ENCODE data around the gene COLQ. TPM values are rescaled to one million over a fixed set of nuclear protein-coding genes. Genes with fewer than 3 reads are reported as not detected.

COLQ gene
- total RNA-seq, 1 donor from 2014 or later: 0.40 TPM

GRCh38 chr3:15520804-15521572 is 518 bp downstream of the COLQ start:
- peak in 1 of 2 donors; percentile 8 for DNase-seq (ENCODE audit: low read depth in 2 of 2)

DNA sequence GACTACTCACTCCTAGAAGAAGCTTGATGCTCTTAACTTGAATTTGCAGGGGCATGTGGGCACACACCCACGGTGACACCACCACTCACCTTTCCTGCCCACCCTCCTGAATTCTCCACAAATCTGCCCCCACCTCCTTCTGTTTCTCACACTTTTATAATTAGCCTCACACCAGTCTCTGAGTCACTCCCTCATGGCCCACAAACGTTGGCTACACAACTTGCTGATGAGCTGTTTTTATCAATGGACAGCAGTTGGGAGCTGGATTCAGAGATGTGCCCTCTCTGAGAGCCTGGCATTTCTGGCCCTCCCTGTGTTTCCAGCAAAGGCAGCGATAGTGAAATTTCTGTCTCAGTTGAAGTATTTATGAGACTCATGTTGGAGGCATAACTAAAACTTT is 1.3 kb downstream of the COLQ start:
- peak in 1 of 2 donors; percentile 11 for DNase-seq (ENCODE audit: low read depth in 2 of 2)

DNA sequence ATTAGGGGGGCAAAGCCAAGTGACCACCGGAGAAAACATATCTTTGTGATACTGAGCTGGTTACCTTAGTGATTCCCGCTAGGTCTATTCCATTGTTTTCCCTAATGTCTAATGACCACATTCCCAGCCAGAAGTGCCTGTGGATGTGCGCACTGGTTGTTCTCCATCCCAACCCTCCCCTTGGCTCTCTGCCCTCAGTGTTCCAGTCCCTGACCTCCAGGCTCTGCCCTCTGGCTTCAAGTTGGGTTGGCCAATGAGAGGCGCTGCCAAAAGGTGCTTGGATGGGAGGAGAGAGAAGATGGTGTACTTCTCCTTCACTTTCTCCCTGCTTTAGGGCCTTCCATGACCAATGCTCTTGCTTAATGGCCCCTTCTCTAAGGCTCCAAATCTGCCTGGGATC is 2.4 kb downstream of the COLQ start:
- DNase-seq (ENCODE audit: low read depth in 2 of 2): no peak

- no peak for DNase-seq (ENCODE audit: low read depth in 2 of 2)
Measured at GRCh38 chr3:15514663-15515340, 6.7 kb downstream of the COLQ start.

DNA sequence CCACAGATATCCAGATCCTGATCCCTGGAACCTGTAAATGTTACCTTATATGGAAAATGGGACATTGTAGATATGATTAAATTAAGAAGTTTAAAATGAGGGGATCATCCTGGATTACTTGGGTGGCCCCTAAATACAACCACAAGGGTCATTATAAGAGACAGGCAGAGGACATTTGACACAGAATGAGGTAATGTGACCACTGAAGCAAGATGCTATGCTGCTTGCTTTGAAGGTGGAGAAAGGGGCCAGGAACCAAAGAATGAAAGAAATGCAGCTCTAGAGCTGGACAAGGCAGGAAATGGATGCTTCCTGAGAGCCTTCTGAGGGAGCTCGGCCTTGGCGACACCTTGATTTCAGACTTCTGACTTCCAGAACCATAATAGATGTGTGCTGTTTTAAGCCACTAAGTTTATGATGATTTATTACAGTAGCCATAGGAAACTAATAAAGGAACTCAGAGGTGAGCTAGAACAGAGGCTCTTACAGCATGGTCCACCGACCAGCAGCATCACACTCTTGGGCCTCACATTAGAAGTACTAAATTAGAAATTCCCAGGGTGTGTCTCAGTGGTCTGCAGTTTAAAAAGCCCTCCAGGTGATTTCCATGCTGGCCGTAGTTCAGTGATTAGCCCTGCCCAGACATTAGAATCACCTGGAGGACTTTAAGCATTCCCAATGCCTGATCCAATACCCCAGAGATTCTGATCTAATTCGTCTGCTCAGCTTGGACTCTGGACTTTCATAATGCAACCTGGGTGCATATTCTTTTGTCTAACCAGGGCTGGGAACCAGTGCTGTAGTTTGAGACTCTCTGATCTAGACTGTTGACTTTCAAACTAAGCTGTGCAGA is 7.5 kb downstream of the COLQ start:
- DNase-seq (ENCODE audit: low read depth in 2 of 2): peak in 1 of 2 donors; percentile 19

- no peak for DNase-seq (ENCODE audit: low read depth in 2 of 2)
Measured at GRCh38 chr3:15513116-15513515, 8.4 kb downstream of the COLQ start.

DNA sequence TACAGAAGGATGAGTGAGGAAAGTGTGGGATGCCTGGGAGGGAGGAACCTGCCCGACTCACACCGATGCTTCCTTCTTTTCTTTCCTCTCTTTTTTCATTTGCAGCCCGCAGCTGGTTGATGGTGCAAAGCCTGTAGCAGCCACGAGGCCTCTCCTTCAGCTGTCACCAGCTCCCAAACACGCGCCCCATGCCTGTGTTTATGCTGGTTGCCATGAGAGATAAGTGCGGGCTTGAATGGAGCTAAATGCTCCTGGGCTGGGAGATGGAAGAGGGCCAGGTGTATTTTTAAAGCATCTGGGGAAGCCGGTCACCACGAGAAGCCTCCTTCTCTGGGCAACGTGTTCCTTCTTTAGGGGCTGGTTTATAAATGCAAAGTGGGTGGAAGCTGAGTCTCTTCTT is 9.3 kb downstream of the COLQ start:
- peak in 1 of 2 donors; percentile 23 for DNase-seq (ENCODE audit: low read depth in 2 of 2)

GRCh38 chr3:15511156-15511555 is 10.3 kb downstream of the COLQ start:
- DNase-seq (ENCODE audit: low read depth in 2 of 2): no peak

- DNase-seq (ENCODE audit: low read depth in 2 of 2): no peak
Measured at GRCh38 chr3:15510493-15510892, 11.0 kb downstream of the COLQ start.

- no peak for DNase-seq (ENCODE audit: low read depth in 2 of 2)
Measured at GRCh38 chr3:15506571-15506970, 14.9 kb downstream of the COLQ start.

DNA sequence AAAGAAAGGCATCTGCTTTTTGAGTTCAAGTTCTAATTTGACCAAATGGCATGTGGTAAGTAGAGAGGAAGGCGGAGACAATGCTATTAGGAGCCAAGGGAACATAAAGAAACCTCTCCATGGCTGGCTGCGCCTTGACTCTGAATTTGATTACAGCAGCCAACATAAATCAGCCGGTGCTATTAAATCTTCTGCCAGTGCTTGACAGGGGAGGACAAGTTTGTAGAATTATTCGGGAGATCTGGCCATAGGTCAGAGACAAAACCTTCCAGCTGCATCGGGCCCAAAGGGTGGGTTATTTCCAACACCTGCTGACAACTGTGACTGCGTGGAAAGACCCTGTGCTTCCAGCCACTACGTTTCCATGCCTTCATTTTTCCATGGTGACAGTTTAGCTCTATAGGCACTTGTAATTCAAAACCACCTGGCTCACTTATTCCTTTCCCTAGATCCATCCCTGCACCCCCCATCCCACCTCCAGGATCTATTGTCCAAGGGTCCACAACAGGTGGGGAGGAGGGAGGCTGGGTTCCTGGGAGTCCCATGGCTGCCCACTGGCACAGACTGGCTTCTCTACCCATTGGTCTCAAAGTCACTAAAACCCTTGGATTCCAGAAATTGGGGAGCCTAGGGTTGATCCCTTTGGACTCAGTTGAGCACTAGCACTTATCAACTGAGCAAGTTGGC is 15.9 kb downstream of the COLQ start:
- no peak for DNase-seq (ENCODE audit: low read depth in 2 of 2)

DNA sequence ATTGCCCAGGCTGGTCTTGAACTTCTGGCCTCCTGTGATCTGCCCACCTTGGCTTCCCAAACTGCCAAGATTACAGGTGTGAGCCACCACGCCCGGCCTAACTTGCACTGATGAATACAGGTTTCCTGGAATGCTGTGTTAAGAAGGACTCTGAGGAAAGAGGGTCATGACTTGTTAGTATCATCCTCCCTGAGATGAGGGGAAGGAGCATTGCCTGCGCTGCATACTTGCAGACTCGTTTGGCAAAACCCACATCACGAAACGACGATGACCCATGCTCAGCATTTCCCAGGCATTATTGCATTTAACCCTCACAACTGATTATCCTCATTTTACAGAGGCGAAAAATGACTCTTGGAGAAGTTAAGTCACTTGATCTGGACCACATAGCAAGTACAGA is 18.9 kb downstream of the COLQ start:
- DNase-seq (ENCODE audit: low read depth in 2 of 2): no peak

DNA sequence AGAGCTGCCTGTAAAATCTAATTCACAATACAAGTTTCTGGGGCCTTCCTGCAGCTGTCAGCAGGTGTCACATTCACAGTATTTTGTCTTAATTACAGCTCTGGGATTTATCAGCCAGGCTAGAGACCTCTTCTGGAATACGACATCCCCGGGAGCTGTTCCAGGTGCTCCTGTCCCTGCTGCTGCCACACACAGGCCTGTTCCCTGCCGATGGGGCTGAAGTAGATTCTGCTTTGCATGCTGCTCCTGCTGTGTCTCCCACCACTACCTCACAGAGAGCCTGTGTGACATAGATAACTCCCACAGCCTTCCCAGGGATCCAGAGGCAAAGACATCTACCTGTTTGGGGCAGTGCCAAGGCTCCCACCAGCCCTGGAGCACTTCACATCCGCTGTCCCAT is 20.4 kb downstream of the COLQ start:
- no peak for DNase-seq (ENCODE audit: low read depth in 2 of 2)

GRCh38 chr3:15500107-15500724 is 21.3 kb downstream of the COLQ start:
- DNase-seq (ENCODE audit: low read depth in 2 of 2): no peak

DNA sequence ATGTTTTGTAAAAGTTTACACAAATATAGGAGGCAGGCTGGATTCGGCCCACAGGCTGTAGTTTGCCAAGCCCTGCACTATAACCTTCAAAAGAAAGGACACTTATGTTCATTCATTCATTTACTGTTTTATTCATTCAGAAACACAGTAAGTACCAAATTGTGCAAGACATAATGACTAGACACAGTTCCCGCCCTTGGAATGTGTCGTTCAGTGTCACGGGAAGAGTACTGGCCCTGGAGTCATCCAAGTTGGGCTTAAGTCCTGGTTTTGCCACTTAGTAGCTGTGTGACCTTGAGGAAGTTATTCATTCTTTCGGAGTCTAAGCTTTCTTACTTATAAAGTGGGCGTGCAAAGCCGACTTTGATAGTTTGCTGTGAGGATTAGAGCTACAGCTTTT is 22.0 kb downstream of the COLQ start:
- DNase-seq (ENCODE audit: low read depth in 2 of 2): no peak

- no peak for DNase-seq (ENCODE audit: low read depth in 2 of 2)
Measured at GRCh38 chr3:15498431-15499214, 22.9 kb downstream of the COLQ start.

GRCh38 chr3:15497964-15498363 is 23.5 kb downstream of the COLQ start:
- no peak for DNase-seq (ENCODE audit: low read depth in 2 of 2)

GRCh38 chr3:15496341-15496664 is 25.2 kb downstream of the COLQ start:
- no peak for DNase-seq (ENCODE audit: low read depth in 2 of 2)

DNA sequence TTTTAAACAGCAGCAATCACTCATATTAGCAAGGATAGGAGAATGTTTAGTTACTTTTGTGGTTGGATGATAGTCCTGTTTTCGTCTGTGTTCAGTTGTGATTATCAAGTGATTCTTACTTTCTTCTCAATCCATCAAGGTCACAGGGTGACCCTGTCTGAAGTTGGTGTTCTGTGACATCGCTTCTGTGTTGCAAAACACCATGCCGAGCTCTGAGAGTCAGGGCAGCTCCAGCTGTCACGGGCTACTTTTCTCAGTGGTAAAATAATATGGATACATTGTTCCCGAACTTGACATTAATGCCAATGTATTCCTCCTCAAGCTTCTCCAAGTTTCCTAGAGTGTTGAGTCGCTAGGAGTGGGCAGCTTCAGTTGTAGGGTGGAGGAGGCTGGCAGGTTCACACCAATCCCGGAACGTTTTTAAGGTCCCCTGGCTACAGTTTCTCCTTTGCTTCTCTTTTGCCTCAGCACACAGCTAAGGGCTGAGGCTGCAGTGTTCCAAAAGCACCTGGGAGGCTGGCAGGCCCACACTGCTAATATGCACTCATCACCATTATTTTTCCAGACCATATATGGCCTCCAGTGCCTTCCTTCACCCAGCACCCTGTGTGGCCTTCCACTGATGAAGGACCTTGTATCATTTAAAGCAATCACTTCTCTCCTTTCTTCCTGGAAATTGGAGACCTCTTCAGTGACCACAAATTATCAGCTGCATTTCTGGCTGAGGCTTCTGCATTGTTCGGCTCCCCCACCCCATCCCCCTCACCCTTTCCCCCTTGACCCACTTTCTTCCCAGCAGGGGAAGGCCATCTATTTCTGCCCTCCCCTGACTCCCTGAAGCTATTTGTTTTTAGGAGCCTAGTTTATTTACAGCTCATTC is 25.8 kb downstream of the COLQ start:
- no peak for DNase-seq (ENCODE audit: low read depth in 2 of 2)

DNA sequence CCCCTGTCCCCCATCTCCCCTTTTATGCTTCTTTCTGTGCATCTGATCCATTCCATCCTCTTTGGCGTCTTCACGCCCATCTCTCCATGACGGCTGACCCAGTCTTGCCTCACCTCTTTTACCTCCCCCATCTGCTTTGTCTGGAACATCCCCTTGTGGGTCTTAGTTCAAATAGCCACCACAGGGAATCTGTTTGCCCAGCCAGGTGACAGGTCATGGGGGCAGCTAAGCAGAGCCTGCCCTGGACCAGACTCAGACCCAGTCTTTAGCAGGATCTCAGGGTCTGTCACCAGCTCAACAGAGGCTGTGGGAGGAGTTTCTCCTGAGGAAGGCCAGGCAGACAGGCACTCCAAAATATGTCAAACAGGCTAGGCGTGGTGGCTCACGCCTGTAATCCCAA is 28.1 kb downstream of the COLQ start:
- DNase-seq (ENCODE audit: low read depth in 2 of 2): no peak
